Karpas-422 (cell line): ENCODE measurements around the gene SMCO3. TPM values are rescaled to one million over a fixed set of nuclear protein-coding genes. Genes with fewer than 3 reads are reported as not detected.

Experiments
- DNase-seq: peaks from one replicate; pipeline ENCODE4 v3.0.0-alpha.2; 2015
- H2AFZ ChIP-seq: fragments of 200-600 bp; sonication (generic); 2 replicates; pipeline ENCODE4 v1.6.1; 2014; ENCODE audit warnings: antibody characterized with exemption, low read length, mixed read lengths
- H3K27ac ChIP-seq: fragments of 200-600 bp; sonication (generic); 2 replicates; pipeline ENCODE4 v1.5.1; 2014; ENCODE audit warnings: mild to moderate bottlenecking, low read length, moderate library complexity
- H3K27me3 ChIP-seq: fragments of 200-600 bp; sonication (generic); 2 replicates; pipeline ENCODE4 v1.6.1; 2014; ENCODE audit warnings: low read length, mixed read lengths
- H3K36me3 ChIP-seq: fragments of 200-600 bp; sonication (generic); 2 replicates; pipeline ENCODE4 v1.6.1; 2014; ENCODE audit warnings: low read length, mixed read lengths; ENCODE audit not compliant: insufficient read depth
- H3K4me1 ChIP-seq: fragments of 200-600 bp; sonication (generic); 2 replicates; pipeline ENCODE4 v1.6.1; 2014; ENCODE audit warnings: mild to moderate bottlenecking, low read length, mixed read lengths
- H3K4me2 ChIP-seq: fragments of 200-600 bp; sonication (generic); 2 replicates; pipeline ENCODE4 v1.6.1; 2014; ENCODE audit warnings: low read length, low read depth, mild to moderate bottlenecking; ENCODE audit not compliant: poor library complexity, severe bottlenecking
- H3K4me3 ChIP-seq: fragments of 200-600 bp; sonication (generic); 2 replicates; pipeline ENCODE4 v1.5.1; 2014; ENCODE audit warnings: mild to moderate bottlenecking, antibody characterized with exemption, low read length, mixed read lengths
- H3K79me2 ChIP-seq: fragments of 200-600 bp; sonication (generic); 2 replicates; pipeline ENCODE4 v1.6.1; 2014; ENCODE audit warnings: mild to moderate bottlenecking, low read length, mixed read lengths
- H3K9ac ChIP-seq: fragments of 200-600 bp; sonication (generic); 2 replicates; pipeline ENCODE4 v1.6.0; 2014; ENCODE audit warnings: low read length
- H3K9me2 ChIP-seq: fragments of 200-600 bp; sonication (generic), shearing (Covaris generic); replicated peaks from 2 replicates; pipeline ENCODE4 v1.6.0; 2014; ENCODE audit warnings: mild to moderate bottlenecking, low read length, moderate library complexity; ENCODE audit not compliant: insufficient read depth
- H3K9me3 ChIP-seq: fragments of 300-700, 200-600 bp; sonication (generic); 2 replicates; pipeline ENCODE4 v1.6.1; 2014; ENCODE audit warnings: low read length, mixed read lengths
- H4K20me1 ChIP-seq: fragments of 200-600 bp; sonication (generic); 2 replicates; pipeline ENCODE4 v1.6.1; 2014; ENCODE audit warnings: mild to moderate bottlenecking, antibody characterized with exemption, low read length, low read depth; ENCODE audit not compliant: insufficient read depth
- total RNA-seq: library from RNA; depleted of rRNA; stranded (reverse); fragments of >200 nt; shearing (Covaris generic); gene quantifications from 2 replicates; pipeline ENCODE4 v1.2.3, GENCODE V29; 2014; ENCODE audit warnings: low replicate concordance

SMCO3 gene
- total RNA-seq, 1 experiment from 2014 or later: not detected

DNA sequence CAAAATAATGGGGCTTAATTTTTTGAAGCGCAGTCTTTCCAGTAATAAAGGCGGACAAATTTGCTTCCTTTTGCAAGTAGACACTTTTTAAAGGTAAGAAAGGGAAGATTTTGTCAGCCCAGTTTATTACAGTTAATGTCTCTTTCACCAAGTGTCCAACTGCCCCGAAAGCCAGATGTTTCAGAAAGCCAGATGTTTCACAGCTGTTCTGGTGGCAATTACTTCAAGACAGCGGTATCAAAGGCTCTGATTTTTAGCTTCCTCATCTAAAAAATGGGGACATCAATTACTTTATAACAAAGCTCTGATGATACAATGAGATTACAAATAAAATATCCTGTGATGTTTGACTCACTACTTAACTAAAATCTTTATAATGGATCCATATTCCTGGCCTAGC lies 11.7 kb downstream of the SMCO3 start:
- H3K4me2 ChIP-seq: peak overlapping the region; percentile 82
- peaks cover 27% of the 10 kb centered on the region for H3K4me1 ChIP-seq
- H3K9me3 ChIP-seq: no peaks in the 10 kb centered on the region
- no peak overlapping the region for H2AFZ ChIP-seq
- H3K9me2 ChIP-seq: no peaks in the 10 kb centered on the region
- peaks cover 40% of the 10 kb centered on the region for H3K36me3 ChIP-seq
- H3K27me3 ChIP-seq: no peaks in the 10 kb centered on the region
- H3K27ac ChIP-seq: no peak overlapping the region
- peaks cover 12% of the 10 kb centered on the region for H4K20me1 ChIP-seq
- peak overlapping the region; percentile 89 for H3K4me3 ChIP-seq
- peak overlapping the region; percentile 81 for H3K9ac ChIP-seq
- peaks cover 64% of the 10 kb centered on the region for H3K79me2 ChIP-seq
- DNase-seq: no peak

DNA sequence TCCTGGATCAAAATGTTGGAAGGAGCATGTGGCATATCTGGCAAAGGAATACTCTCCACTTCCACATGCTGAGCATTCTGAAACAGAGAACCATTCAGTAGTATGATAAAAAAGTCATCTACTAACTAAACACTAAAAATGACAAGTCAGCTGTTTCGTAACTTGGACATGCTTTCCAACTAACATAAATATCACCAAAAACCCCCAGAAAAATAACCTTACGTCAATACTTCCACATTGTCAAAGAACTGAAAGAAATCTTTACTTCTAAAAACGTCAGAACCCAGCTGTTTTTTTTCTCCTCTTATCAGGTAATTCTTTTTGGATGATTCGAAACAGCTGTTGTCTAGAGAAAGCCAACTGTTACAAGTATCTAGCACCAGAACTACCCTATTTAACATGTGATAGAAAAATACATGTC lies 18.9 kb downstream of the SMCO3 start:
- Histone ChIP-seq H4K20me1 (no peaks in the 10 kb centered on the region), H3K9ac (no peak overlapping the region), H3K27ac (no peak overlapping the region), H3K4me3 (no peak overlapping the region), H3K9me3 (no peaks in the 10 kb centered on the region), H3K4me1 (no peaks in the 10 kb centered on the region), H3K4me2 (no peak overlapping the region), H3K79me2 (peaks cover 48% of the 10 kb centered on the region), H3K36me3 (peaks cover 86% of the 10 kb centered on the region), H2AFZ (no peak overlapping the region), H3K9me2 (no peaks in the 10 kb centered on the region), H3K27me3 (no peaks in the 10 kb centered on the region)
- no peak for DNase-seq

DNA sequence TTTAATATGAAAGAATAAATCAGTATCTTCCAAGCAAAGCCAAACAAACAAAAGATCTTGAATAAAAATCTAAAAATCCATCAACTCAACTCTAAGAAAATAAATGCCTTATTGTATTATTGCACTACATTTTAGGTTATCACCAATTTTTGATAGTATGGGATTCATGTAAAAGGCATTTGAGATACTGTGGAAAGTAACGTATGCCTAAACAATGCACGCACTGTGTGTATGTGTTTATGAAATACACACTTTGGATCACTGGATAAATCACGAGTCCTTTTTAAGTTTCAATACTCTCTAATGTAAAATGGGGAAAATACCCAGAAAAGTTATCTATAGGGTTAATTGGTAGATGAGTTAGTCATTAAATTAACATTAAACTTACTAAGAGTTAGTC lies 28.4 kb downstream of the SMCO3 start:
- Histone ChIP-seq H3K79me2 (no peaks in the 10 kb centered on the region), H3K9me2 (no peaks in the 10 kb centered on the region), H3K4me1 (peaks cover 6% of the 10 kb centered on the region), H3K27ac (no peak overlapping the region), H3K36me3 (peaks cover 49% of the 10 kb centered on the region), H3K9ac (no peak overlapping the region), H3K4me3 (no peak overlapping the region), H3K9me3 (no peaks in the 10 kb centered on the region), H2AFZ (no peak overlapping the region), H4K20me1 (no peaks in the 10 kb centered on the region), H3K4me2 (no peak overlapping the region), H3K27me3 (no peaks in the 10 kb centered on the region)
- no peak for DNase-seq

DNA sequence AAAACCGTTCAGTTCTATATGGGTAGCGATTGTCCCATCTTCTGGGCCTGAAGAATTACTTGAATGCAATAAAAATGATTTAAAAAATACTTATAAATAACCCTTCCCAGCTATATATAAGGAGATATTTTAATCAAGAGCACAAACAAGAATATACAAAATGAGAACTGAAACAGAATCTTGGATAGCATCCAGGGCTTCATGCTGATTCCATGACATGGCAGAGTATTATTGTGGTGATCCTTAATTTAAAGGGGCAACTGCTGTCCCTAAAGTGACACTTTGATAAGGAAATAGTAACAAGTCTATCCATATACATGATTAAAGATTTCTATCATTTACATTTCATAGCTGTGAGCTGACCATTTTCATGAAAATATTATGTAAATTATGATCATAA lies 29.5 kb downstream of the SMCO3 start:
- Histone ChIP-seq H3K4me2 (no peak overlapping the region), H3K4me1 (peaks cover 8% of the 10 kb centered on the region), H3K4me3 (no peak overlapping the region), H3K79me2 (no peaks in the 10 kb centered on the region), H4K20me1 (no peaks in the 10 kb centered on the region), H3K27ac (no peak overlapping the region), H2AFZ (no peak overlapping the region), H3K36me3 (peaks cover 39% of the 10 kb centered on the region), H3K9me3 (no peaks in the 10 kb centered on the region), H3K27me3 (no peaks in the 10 kb centered on the region), H3K9ac (no peak overlapping the region), H3K9me2 (no peaks in the 10 kb centered on the region)
- no peak for DNase-seq

DNA sequence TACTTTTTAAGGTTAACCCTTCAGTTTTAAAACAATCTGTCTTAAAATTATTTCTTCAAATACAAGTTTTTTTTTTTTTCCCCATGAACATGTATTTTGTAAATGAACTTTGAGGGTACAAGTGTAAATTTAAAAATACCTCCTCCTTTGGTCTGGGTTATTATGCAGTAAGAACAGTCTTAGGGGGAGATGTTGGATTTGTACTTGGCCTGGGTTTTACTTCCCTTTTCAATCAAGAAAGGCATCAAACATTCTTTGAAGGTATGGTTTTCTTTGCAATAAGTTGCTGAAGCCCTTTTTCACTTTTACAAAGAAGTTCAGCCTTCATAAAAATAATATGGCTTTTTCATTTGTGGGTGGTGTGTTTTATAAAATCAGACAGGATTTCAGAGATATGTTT lies 31.2 kb downstream of the SMCO3 start:
- no peaks in the 10 kb centered on the region for H4K20me1 ChIP-seq
- H3K9ac ChIP-seq: no peak overlapping the region
- H3K9me3 ChIP-seq: no peaks in the 10 kb centered on the region
- no peak overlapping the region for H3K27ac ChIP-seq
- H3K79me2 ChIP-seq: no peaks in the 10 kb centered on the region
- no peaks in the 10 kb centered on the region for H3K27me3 ChIP-seq
- DNase-seq: no peak
- H3K4me2 ChIP-seq: no peak overlapping the region
- peaks cover 30% of the 10 kb centered on the region for H3K36me3 ChIP-seq
- no peaks in the 10 kb centered on the region for H3K9me2 ChIP-seq
- H3K4me3 ChIP-seq: no peak overlapping the region
- no peak overlapping the region for H2AFZ ChIP-seq
- peaks cover 8% of the 10 kb centered on the region for H3K4me1 ChIP-seq

DNA sequence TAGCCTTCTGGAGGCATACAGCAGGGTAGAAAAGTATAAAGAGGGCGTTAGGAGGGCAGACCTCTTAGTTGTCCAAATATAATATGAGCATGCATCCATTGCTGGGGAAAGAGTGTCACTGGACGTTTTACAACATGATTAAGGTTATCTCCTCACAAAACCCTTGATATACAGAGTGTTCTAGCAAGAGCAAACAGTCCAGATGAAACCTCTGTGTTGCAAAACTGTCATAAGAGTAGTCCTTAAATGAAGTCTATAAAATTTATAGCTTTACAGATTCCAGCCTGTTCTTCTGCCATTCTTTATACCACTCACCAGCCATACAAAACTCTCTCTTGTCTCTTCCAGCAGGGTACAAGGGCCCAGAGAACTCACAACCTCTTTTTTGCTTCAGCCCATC lies 32.4 kb downstream of the SMCO3 start:
- Histone ChIP-seq H3K9me2 (no peaks in the 10 kb centered on the region), H3K4me3 (no peak overlapping the region), H3K27ac (no peak overlapping the region), H3K9me3 (no peaks in the 10 kb centered on the region), H3K4me1 (peaks cover 8% of the 10 kb centered on the region), H3K9ac (no peak overlapping the region), H3K4me2 (no peak overlapping the region), H4K20me1 (no peaks in the 10 kb centered on the region), H3K79me2 (no peaks in the 10 kb centered on the region), H3K36me3 (peaks cover 23% of the 10 kb centered on the region), H3K27me3 (no peaks in the 10 kb centered on the region), H2AFZ (no peak overlapping the region)
- no peak for DNase-seq

DNA sequence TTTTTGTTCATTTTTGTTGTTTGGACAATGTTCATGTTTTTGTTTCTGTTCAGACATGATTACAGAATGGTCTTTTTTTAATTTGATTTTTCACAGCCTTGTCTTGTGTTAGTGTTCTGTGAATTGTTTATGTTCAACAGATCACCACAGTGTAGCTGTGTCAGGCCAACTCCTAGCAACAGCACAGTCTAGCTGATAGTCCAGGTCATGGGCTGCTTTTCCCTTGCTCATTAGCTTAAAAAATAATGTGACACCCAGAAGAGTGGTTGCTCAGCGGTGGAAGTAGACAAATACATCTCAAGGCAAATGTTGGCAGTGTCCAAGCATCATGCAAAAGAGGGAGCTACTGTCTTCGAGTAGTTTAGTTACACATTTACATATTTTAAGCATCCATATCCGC lies 33.1 kb downstream of the SMCO3 start:
- peaks cover 15% of the 10 kb centered on the region for H3K36me3 ChIP-seq
- no peak overlapping the region for H2AFZ ChIP-seq
- H3K4me3 ChIP-seq: no peak overlapping the region; the same call in 1 of the 2 replicates
- H3K4me1 ChIP-seq: peaks cover 8% of the 10 kb centered on the region
- H3K4me2 ChIP-seq: peak overlapping the region; percentile 21
- DNase-seq: no peak
- no peak overlapping the region for H3K27ac ChIP-seq
- no peaks in the 10 kb centered on the region for H3K27me3 ChIP-seq
- H3K9me2 ChIP-seq: no peaks in the 10 kb centered on the region
- H3K9me3 ChIP-seq: no peaks in the 10 kb centered on the region
- no peaks in the 10 kb centered on the region for H4K20me1 ChIP-seq
- no peaks in the 10 kb centered on the region for H3K79me2 ChIP-seq
- H3K9ac ChIP-seq: no peak overlapping the region

DNA sequence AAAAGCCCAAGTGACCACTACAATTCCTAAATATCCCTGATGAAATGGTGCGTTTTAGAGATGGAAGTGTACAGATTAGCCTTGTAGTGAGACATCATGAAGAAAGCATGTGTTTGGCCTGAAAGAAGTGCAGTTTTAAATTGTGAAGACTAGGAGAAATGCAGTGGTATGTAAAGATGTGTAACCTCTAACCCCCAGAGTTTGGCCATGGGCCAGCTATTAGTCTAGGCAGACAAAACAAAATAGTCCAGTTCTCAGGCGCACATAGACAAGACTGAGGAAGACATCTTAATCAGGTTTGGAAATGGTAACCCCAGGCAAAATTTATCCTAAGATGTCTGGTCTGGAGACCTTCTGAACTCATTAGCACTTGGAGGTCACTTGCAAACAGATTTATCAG lies 34.1 kb downstream of the SMCO3 start:
- no peak for DNase-seq
- Histone ChIP-seq H3K4me1 (peaks cover 12% of the 10 kb centered on the region), H4K20me1 (no peaks in the 10 kb centered on the region), H3K9me3 (no peaks in the 10 kb centered on the region), H3K4me2 (no peak overlapping the region), H3K9me2 (no peaks in the 10 kb centered on the region), H3K79me2 (no peaks in the 10 kb centered on the region), H3K27me3 (no peaks in the 10 kb centered on the region), H2AFZ (no peak overlapping the region), H3K9ac (no peak overlapping the region), H3K36me3 (peaks cover 5% of the 10 kb centered on the region; the same call in 1 of the 2 replicates), H3K4me3 (no peak overlapping the region), H3K27ac (no peak overlapping the region)

DNA sequence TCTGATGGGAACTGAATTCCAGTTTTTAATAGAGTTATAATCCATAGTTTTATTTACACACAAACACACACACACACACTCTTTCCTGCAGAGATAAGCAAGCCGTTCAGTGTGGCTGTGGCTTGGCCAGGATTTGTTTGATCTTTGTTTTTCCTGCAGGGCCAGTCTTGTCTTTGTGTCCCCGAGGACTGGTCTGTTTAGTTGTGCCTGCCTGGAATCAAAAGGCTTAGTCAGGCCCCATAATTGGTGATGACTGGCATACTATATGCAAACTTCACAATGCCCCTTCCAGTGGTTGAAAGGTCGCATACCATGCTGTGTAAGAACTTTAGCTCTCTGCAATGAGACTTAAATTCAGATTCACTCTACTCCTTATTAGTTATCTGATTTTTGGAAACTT lies 36.7 kb downstream of the SMCO3 start:
- no peak overlapping the region for H3K27ac ChIP-seq
- H2AFZ ChIP-seq: no peak overlapping the region
- no peak overlapping the region for H3K4me3 ChIP-seq
- peaks cover 4% of the 10 kb centered on the region; the same call in 1 of the 2 replicates for H3K27me3 ChIP-seq
- H3K36me3 ChIP-seq: no peaks in the 10 kb centered on the region
- H3K9ac ChIP-seq: no peak overlapping the region
- H3K4me1 ChIP-seq: peaks cover 24% of the 10 kb centered on the region
- no peaks in the 10 kb centered on the region for H3K9me2 ChIP-seq
- H4K20me1 ChIP-seq: no peaks in the 10 kb centered on the region
- no peak overlapping the region for H3K4me2 ChIP-seq
- H3K79me2 ChIP-seq: no peaks in the 10 kb centered on the region
- no peak for DNase-seq
- no peaks in the 10 kb centered on the region for H3K9me3 ChIP-seq
